ENCODE results near the gene NCOR2.

Gene NCOR2

DNA sequence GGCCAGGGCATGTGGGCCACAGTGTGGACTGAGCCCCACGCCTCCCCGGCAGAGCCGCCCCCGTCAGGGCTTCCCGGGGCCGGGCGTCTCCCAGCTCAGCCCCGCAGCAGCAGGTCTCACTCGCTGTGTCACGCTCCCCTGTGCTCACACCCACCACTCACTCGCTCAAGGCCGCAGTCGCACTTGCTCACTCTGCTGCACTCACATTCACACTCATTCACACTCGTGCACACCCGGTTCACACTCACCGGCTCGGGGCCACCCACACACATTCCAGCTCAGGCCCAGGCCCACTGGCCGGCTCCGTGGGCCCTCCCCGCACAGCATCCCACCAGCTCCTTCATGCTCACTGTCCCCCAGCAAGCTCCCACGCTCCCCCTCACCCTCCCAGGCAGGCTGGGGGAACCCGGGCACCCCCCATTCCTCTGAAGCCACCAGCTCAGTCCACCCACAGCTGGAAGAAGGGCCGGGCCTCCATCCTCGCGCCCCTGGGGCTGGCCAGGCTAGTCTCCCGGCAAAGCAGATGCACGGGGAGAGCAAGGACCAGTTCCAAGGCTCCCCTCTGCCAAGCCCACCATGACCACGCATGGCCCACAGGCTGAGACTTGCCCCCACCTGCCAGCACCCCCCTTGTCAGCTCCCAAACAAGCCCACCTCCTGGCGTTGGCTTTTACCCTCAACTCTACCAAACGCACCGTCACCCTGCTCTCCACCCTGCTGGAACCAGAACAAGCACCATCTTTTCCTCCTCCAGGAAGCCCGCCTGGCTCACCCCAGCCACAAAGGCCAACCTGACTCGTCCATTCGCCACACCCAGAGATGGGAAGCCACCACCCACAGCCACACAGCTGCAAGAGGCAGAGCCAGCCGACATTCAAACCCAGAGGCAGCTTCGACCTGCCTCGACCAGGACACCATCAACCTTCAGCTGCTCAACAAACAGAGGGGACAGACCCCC lies 28.0 kb downstream of the NCOR2 start:
- Histone ChIP-seq H3K9me3 (ENCODE audit: control insufficient read depth, low read length) (no peaks in the 10 kb centered on the region), H3K4me3 (ENCODE audit: low read length) (no peak overlapping the region), H3K36me3 (ENCODE audit: control insufficient read depth, insufficient read depth, low read length) (no peaks in the 10 kb centered on the region), H3K9ac (ENCODE audit: low read length) (no peak overlapping the region), H3K27me3 (ENCODE audit: control insufficient read depth, insufficient read depth, low read length) (no peaks in the 10 kb centered on the region), H3K4me1 (ENCODE audit: control insufficient read depth, insufficient read depth, low read length) (peaks cover 63% of the 10 kb centered on the region)

DNA sequence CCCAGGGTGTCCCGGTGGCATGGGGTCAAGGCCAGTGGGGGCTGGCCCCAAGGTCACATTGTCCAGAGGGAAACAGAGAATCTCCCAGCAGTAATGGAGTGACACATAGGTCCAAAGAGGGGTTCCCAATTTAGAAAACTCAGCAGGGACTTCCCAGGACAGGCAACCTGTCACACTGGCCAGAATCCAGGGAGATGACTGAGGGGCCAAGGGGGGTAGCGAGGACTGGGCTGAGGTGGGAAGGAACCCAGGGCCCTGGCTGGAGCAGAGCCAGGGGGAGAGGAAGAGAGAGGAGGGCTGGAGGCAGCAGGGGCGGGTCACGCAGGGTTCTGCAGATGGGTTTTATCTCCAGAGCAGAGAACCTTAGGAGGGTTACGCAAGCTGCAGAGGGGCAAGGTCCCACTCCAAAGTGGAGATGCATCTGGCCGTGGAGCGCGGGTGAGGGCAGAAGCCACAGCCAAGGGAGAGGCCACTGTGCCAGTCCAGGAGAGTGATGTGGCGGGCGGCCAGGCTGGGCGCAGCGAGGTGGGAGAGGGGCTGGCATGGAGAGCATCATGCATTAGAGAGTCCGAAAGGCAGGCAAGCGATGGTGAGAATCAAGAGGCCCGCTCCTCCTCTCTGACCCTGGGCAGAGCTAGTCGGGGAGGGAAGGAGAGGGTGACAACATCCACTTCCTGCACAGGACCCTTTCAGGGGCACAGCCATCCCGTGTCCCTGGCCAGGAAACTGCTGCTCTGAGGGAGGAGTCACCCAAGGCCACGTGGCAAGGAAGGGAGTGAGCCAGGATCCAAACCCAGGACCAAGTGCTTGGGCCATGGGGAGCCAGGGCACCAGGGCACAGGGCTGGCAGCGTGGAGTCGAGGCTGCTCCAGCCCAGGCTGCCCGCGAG lies 29.0 kb downstream of the NCOR2 start:
- Histone ChIP-seq H3K27me3 (ENCODE audit: control insufficient read depth, insufficient read depth, low read length) (no peaks in the 10 kb centered on the region), H3K9ac (ENCODE audit: low read length) (no peak overlapping the region), H3K36me3 (ENCODE audit: control insufficient read depth, insufficient read depth, low read length) (no peaks in the 10 kb centered on the region), H3K9me3 (ENCODE audit: control insufficient read depth, low read length) (no peaks in the 10 kb centered on the region), H3K4me3 (ENCODE audit: low read length) (no peak overlapping the region), H3K4me1 (ENCODE audit: control insufficient read depth, insufficient read depth, low read length) (peaks cover 54% of the 10 kb centered on the region)

DNA sequence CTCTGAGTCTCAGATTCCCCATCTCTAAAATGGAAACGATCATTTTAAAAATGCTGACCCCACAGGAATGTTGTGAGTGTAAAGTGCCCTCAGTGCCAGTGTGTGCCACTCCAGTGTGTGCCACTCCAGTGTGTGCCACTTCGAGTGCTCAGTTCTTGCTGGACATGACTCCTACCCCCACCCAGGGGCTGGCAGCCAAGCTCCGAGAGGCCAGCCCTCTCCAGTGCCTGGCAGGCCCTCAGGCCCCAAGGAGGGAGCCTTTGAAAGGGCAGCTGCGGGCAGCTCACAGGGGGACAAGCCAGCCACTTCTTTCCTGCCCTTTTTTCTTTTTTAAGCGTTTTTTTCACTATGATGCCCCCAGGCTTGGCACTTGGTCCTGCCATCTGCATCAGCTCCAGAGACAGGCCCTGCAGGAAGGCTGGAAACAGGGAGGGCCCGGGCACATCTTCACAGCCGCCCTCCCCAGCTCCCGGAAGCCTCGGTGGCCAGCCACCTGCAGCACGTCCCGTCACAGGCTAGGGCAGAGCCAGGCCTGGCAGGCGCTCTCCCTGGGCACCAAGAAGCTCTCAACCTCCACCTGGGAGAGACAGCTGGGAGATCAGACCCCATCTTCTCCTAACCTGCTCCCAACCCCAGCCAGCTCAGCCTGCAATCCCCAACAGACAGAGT lies 29.8 kb downstream of the NCOR2 start:
- Histone ChIP-seq H3K4me1 (ENCODE audit: control insufficient read depth, insufficient read depth, low read length) (peaks cover 49% of the 10 kb centered on the region), H3K4me3 (ENCODE audit: low read length) (no peak overlapping the region), H3K36me3 (ENCODE audit: control insufficient read depth, insufficient read depth, low read length) (no peaks in the 10 kb centered on the region), H3K9ac (ENCODE audit: low read length) (peak overlapping the region; percentile 22), H3K9me3 (ENCODE audit: control insufficient read depth, low read length) (no peaks in the 10 kb centered on the region), H3K27me3 (ENCODE audit: control insufficient read depth, insufficient read depth, low read length) (no peaks in the 10 kb centered on the region)

DNA sequence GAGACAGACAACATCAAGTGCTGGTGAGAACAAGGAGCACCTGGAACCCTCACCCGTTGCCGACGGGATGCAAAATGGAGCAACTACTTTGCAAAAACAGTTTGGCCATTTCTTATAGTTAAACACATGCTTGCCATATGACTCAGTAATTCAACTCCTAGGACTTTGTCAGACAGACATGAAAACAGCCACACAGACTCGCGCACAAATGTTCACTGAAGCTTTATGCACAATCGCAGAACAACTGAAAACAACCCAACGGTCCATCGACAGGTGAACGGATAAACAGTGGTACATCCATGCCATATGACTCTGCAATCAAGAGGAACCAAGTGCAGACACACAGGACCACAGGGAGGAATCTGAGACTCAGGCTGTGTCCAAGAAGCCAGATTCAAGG lies 30.8 kb downstream of the NCOR2 start:
- no peak overlapping the region for H3K4me3 ChIP-seq (ENCODE audit: low read length)
- H3K4me1 ChIP-seq (ENCODE audit: control insufficient read depth, insufficient read depth, low read length) = peaks cover 41% of the 10 kb centered on the region

GRCh38 chr12:124534776-124535740 lies 32.4 kb downstream of the NCOR2 start:
- Histone ChIP-seq H3K36me3 (ENCODE audit: control insufficient read depth, insufficient read depth, low read length) (no peaks in the 10 kb centered on the region), H3K27me3 (ENCODE audit: control insufficient read depth, insufficient read depth, low read length) (no peaks in the 10 kb centered on the region), H3K9ac (ENCODE audit: low read length) (no peak overlapping the region), H3K4me1 (ENCODE audit: control insufficient read depth, insufficient read depth, low read length) (peaks cover 39% of the 10 kb centered on the region), H3K9me3 (ENCODE audit: control insufficient read depth, low read length) (no peaks in the 10 kb centered on the region), H3K4me3 (ENCODE audit: low read length) (no peak overlapping the region)

More for the DNA sequence above, 30.8 kb downstream of the NCOR2 start:
- Histone ChIP-seq H3K27me3 (ENCODE audit: control insufficient read depth, insufficient read depth, low read length) (no peaks in the 10 kb centered on the region), H3K9ac (ENCODE audit: low read length) (no peak overlapping the region), H3K9me3 (ENCODE audit: control insufficient read depth, low read length) (no peaks in the 10 kb centered on the region), H3K36me3 (ENCODE audit: control insufficient read depth, insufficient read depth, low read length) (no peaks in the 10 kb centered on the region)

- H3K9ac ChIP-seq (ENCODE audit: low read length) = no peak overlapping the region
- H3K27me3 ChIP-seq (ENCODE audit: control insufficient read depth, insufficient read depth, low read length) = no peaks in the 10 kb centered on the region
- no peak overlapping the region for H3K4me3 ChIP-seq (ENCODE audit: low read length)
- H3K36me3 ChIP-seq (ENCODE audit: control insufficient read depth, insufficient read depth, low read length) = no peaks in the 10 kb centered on the region
- H3K9me3 ChIP-seq (ENCODE audit: control insufficient read depth, low read length) = no peaks in the 10 kb centered on the region
- H3K4me1 ChIP-seq (ENCODE audit: control insufficient read depth, insufficient read depth, low read length) = peaks cover 23% of the 10 kb centered on the region
Observed at GRCh38 chr12:124533456-124533855, 34.0 kb downstream of the NCOR2 start.

GRCh38 chr12:124532967-124533366 lies 34.4 kb downstream of the NCOR2 start:
- no peaks in the 10 kb centered on the region for H3K36me3 ChIP-seq (ENCODE audit: control insufficient read depth, insufficient read depth, low read length)
- H3K4me1 ChIP-seq (ENCODE audit: control insufficient read depth, insufficient read depth, low read length) = peaks cover 18% of the 10 kb centered on the region
- no peaks in the 10 kb centered on the region for H3K9me3 ChIP-seq (ENCODE audit: control insufficient read depth, low read length)
- H3K9ac ChIP-seq (ENCODE audit: low read length) = no peak overlapping the region
- no peaks in the 10 kb centered on the region for H3K27me3 ChIP-seq (ENCODE audit: control insufficient read depth, insufficient read depth, low read length)
- no peak overlapping the region for H3K4me3 ChIP-seq (ENCODE audit: low read length)

GRCh38 chr12:124532331-124532750 lies 35.1 kb downstream of the NCOR2 start:
- no peak overlapping the region for H3K9ac ChIP-seq (ENCODE audit: low read length)
- no peaks in the 10 kb centered on the region for H3K9me3 ChIP-seq (ENCODE audit: control insufficient read depth, low read length)
- no peaks in the 10 kb centered on the region for H3K27me3 ChIP-seq (ENCODE audit: control insufficient read depth, insufficient read depth, low read length)
- H3K36me3 ChIP-seq (ENCODE audit: control insufficient read depth, insufficient read depth, low read length) = no peaks in the 10 kb centered on the region
- peaks cover 12% of the 10 kb centered on the region for H3K4me1 ChIP-seq (ENCODE audit: control insufficient read depth, insufficient read depth, low read length)
- H3K4me3 ChIP-seq (ENCODE audit: low read length) = no peak overlapping the region

- peaks cover 9% of the 10 kb centered on the region for H3K4me1 ChIP-seq (ENCODE audit: control insufficient read depth, insufficient read depth, low read length)
- no peaks in the 10 kb centered on the region for H3K27me3 ChIP-seq (ENCODE audit: control insufficient read depth, insufficient read depth, low read length)
- H3K9ac ChIP-seq (ENCODE audit: low read length) = no peak overlapping the region
- no peaks in the 10 kb centered on the region for H3K9me3 ChIP-seq (ENCODE audit: control insufficient read depth, low read length)
- no peaks in the 10 kb centered on the region for H3K36me3 ChIP-seq (ENCODE audit: control insufficient read depth, insufficient read depth, low read length)
- H3K4me3 ChIP-seq (ENCODE audit: low read length) = no peak overlapping the region
Observed at GRCh38 chr12:124531906-124532305, 35.5 kb downstream of the NCOR2 start.

DNA sequence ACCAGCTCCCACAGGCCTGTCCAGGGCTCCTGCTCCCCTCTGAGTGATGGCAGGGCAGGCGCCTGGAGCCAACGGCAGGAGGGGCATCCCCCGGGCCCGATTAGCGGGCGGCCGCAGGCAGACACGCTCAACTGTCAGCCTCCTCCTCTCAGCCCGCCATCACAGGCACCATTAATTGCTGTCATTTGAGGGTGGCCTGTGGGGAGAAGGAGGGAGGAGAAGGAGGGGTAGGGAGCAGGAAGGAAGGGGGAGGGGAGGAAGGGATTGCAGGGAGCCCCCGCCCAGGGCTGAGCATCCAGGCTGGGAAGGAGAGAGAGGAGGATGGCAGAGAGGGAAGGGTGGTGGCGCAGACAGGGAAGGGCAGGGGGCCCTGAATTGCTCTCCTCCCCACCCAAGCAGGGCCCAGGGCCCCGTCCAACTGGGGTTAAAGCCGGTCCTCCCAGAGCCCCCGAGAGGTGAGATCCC lies 36.1 kb downstream of the NCOR2 start:
- H3K4me1 ChIP-seq (ENCODE audit: control insufficient read depth, insufficient read depth, low read length) = peaks cover 9% of the 10 kb centered on the region
- no peaks in the 10 kb centered on the region for H3K36me3 ChIP-seq (ENCODE audit: control insufficient read depth, insufficient read depth, low read length)

More for the DNA sequence above, 36.1 kb downstream of the NCOR2 start:
- no peaks in the 10 kb centered on the region for H3K27me3 ChIP-seq (ENCODE audit: control insufficient read depth, insufficient read depth, low read length)
- no peaks in the 10 kb centered on the region for H3K9me3 ChIP-seq (ENCODE audit: control insufficient read depth, low read length)
- H3K9ac ChIP-seq (ENCODE audit: low read length) = no peak overlapping the region
- no peak overlapping the region for H3K4me3 ChIP-seq (ENCODE audit: low read length)
